Activated naive CD4-positive, alpha-beta T cell treated with anti-CD3 and anti-CD28 coated beads for 36 hours (primary cell): ENCODE data around the gene GOLGA6L4. TPM values are rescaled to one million over a fixed set of nuclear protein-coding genes. Genes with fewer than 3 reads are reported as not detected.
"Not testable (repeated sequence)": the region's sequence is repeated elsewhere in the genome, so short reads cannot be mapped to it uniquely, and the experiment has no call there.

Experiments
- CTCF ChIA-PET: fragments of 350-600 bp; sonication (Branson Sonifier 250); formaldehyde crosslinking; loops from one replicate; lab custom pipeline; 2021; ENCODE audit warnings: antibody characterized with exemption; lab: Charles Lee
- DNase-seq: peaks from one replicate; pipeline ENCODE4 v3.0.0-alpha.2; 2020
- H3K27ac Mint-ChIP-seq: one replicate; pipeline ENCODE4 v1.8.0; 2021; ENCODE audit warnings: mild to moderate bottlenecking, mixed read lengths
- H3K27me3 Mint-ChIP-seq: one replicate; pipeline ENCODE4 v1.8.0; 2021; ENCODE audit warnings: low read depth, mixed read lengths
- H3K36me3 Mint-ChIP-seq: one replicate; pipeline ENCODE4 v1.8.0; 2021; ENCODE audit warnings: low read depth, mixed read lengths
- H3K4me1 Mint-ChIP-seq: one replicate; pipeline ENCODE4 v1.8.0; 2021; ENCODE audit warnings: low read depth, mixed read lengths
- H3K4me3 Mint-ChIP-seq: one replicate; pipeline ENCODE4 v1.8.0; 2021; ENCODE audit warnings: mild to moderate bottlenecking, moderate library complexity, mixed read lengths
- H3K9me3 Mint-ChIP-seq: one replicate; pipeline ENCODE4 v1.8.0; 2021; ENCODE audit warnings: mixed read lengths
- intact Hi-C: fragments of 100-400 bp; cut with micrococcal nuclease; formaldehyde crosslinking; loops from one replicate; pipeline ENCODE4 v1.15.1; 2023
- total RNA-seq, 2 experiments: library from RNA; stranded (reverse); gene quantifications; one replicate each; pipeline ENCODE4 v1.2.3, GENCODE V29; 2021

Gene GOLGA6L4, protein sequence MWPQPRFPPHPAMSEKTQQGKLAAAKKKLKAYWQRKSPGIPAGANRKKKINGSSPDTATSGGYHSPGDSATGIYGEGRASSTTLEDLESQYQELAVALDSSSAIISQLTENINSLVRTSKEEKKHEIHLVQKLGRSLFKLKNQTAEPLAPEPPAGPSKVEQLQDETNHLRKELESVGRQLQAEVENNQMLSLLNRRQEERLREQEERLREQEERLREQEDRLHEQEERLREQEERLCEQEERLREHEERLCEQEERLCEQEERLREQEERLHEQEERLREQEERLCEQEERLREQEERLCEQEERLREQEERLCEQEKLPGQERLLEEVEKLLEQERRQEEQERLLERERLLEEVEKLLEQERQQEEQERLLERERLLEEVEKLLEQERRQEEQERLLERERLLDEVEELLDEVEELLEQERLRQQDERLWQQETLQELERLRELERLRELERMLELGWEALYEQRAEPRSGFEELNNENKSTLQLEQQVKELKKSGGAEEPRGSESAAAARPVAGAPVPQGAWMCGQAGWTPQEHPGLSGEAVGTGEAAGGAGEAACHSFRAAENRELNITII
- total RNA-seq, result under 1 TPM; 0.37 to 0.76 TPM

DNA sequence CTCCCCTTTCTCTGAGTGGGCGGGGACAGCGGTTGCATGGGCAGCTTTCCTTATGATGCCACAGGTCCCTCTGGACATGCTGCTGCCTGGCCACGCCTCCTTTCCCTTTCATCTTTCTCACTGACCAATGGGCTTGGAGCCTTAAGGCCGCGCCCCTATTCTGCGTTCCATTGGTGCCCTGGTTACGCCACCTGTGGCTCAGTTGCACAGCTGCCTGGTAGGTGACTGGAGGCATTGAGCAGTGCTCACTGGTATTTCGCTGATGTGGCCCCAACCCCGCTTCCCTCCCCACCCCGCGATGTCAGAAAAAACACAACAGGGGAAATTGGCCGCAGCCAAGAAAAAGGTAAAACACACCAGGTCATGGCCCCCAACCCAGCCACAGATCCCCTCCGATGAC lies at the start of gene GOLGA6L4:
Gene GOLGA6L4 (plus strand): TSS at position 201 of the 400 bp plus-strand sequence. CDS start 62 bp downstream, at position 263.
- not testable (repeated sequence) for H3K36me3 Mint-ChIP-seq

DNA sequence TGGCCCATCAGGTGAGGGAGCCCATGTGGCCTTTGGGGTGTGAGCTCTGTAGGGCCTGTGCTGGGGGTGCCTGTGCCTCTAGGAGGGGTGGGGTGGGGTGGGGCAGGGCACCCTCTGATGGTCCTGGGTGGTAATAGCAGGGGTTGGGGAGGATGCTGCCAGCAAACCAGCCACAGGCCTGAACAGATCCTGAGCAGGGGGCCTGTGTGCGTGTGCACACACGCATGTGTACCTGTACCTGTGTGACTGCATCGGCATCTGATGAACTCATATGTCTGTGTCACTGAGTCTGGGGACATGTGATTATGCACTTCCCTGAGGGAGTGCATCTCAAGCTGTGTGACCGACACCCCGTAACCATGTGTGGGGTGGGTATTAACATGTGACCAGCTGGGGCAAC lies 42.6 kb upstream of the GOLGA6L4 start:
- H3K4me3 Mint-ChIP-seq, CTCF ChIA-PET, H3K4me1 Mint-ChIP-seq, H3K27ac Mint-ChIP-seq, H3K27me3 Mint-ChIP-seq, H3K9me3 Mint-ChIP-seq, H3K36me3 Mint-ChIP-seq, DNase-seq, intact Hi-C loops: not testable (repeated sequence)

More for the DNA sequence above, at the start of gene GOLGA6L4:
- CTCF ChIA-PET, DNase-seq, intact Hi-C loops, H3K4me3 Mint-ChIP-seq, H3K27me3 Mint-ChIP-seq, H3K4me1 Mint-ChIP-seq, H3K9me3 Mint-ChIP-seq, H3K27ac Mint-ChIP-seq: not testable (repeated sequence)

DNA sequence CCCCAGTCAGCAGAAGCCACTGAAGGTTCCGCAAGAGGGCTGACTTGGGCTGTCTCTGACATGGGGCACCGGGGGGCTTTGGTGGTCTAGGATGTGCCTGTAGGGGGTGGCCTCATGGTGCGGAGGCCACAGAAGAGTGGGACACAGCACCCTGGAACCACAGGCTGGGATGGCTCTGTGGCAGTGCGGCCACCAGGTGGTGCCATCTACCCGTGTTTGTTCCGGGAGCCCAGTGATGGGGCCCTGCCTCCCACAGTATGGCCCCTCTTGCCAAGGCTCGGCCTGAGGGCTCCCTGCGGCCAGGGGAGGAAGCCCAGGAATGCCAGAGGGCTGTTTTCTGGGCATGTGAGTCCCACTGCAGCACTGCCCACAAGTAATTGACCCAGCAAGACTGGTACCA lies 40.0 kb upstream of the GOLGA6L4 start:
- H3K27me3 Mint-ChIP-seq, H3K9me3 Mint-ChIP-seq, intact Hi-C loops, H3K4me3 Mint-ChIP-seq, H3K4me1 Mint-ChIP-seq, DNase-seq, CTCF ChIA-PET, H3K36me3 Mint-ChIP-seq, H3K27ac Mint-ChIP-seq: not testable (repeated sequence)

DNA sequence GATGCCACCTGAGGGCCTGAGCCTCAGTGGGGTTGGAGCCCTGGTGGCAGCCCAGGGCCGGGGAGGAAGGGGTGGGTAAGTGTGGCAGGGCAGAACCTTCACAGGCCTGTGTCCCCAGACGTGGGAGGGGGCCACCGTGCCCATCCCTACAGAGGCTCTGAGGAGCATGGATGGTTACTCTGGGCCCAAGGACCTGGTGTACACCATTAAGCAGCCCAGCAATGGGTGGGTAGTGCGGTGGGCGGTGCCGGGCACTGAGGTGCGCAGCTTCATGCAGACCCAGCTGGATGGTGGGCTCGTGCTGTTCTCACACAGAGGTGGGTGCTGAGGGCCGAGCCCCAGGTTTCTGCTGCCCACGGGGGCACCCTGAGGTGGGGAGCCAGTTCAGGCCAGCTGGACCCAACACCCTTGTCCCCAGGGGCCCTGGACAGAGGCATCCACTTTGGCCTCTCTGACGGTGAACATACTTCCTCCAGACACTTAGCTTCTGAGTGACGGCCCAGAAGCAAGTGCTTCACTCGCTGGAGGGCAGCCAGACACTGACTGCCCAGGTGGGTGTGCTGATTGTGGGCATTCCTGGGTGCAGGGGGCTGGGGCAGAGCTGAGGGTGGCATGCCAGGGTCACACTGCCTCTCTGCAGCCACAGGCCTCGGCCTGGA lies 38.9 kb upstream of the GOLGA6L4 start:
- CTCF ChIA-PET, DNase-seq, H3K4me1 Mint-ChIP-seq, H3K9me3 Mint-ChIP-seq, H3K27me3 Mint-ChIP-seq, H3K36me3 Mint-ChIP-seq, H3K27ac Mint-ChIP-seq, intact Hi-C loops, H3K4me3 Mint-ChIP-seq: not testable (repeated sequence)

DNA sequence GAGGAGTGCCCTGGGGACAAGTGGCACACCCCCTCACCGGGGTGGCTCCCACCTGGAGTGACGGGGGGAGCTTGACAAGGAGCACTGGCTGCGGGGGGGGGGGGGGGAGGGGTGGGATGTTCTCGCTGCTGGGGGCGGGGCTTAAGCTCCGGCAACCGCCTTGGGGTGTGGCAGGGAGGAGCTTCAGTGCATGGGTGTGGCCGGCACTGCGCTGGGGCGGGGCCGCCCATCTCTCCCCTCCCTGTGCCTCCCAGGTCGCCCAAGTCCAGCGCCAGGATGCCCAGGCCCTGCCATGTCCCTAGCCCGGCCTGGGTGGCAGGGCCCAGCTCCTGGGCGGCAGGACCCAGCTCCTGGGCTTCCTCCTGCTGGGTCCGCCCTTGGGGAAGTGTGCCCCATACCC lies 35.7 kb upstream of the GOLGA6L4 start:
- H3K27me3 Mint-ChIP-seq, H3K4me1 Mint-ChIP-seq, DNase-seq, H3K27ac Mint-ChIP-seq, CTCF ChIA-PET, intact Hi-C loops, H3K9me3 Mint-ChIP-seq, H3K4me3 Mint-ChIP-seq, H3K36me3 Mint-ChIP-seq: not testable (repeated sequence)

DNA sequence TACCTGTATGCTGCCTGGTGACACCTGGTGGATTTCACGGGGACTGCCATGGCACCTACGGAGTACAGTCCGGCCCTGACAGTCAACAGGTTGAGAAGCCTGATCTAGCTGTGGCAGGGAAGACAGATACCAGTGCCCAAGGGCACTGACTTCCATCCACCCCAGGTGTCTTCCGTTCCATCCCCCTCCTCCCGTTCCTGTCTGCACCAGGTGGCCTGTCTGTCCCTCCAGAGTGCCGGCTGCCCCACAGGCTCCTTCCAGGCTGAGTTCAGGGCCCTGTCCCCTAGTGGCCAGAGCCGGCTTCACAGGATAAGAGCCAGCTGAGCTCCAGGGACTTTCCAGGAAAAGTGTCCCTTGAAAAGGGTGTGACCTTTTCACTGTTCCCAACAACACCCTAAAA lies 10.9 kb downstream of the GOLGA6L4 start:
- H3K27me3 Mint-ChIP-seq, H3K27ac Mint-ChIP-seq, H3K4me1 Mint-ChIP-seq, CTCF ChIA-PET, intact Hi-C loops, H3K36me3 Mint-ChIP-seq, H3K9me3 Mint-ChIP-seq: not testable (repeated sequence)
- peak; percentile 5 for DNase-seq
- H3K4me3 Mint-ChIP-seq, result peak overlapping the region; percentile 28
